CD4-positive, alpha-beta T cell (primary cell): Measurements from ENCODE around the gene LRRC8D. TPM values are rescaled to one million over a fixed set of nuclear protein-coding genes. Genes with fewer than 3 reads are reported as not detected.

Source experiments
- ATAC-seq: fragments of 200-7000 bp; cut with Tn5 transposase; one replicate; pipeline ENCODE4 v1.10.0; 2022; ENCODE audit warnings: mild to moderate bottlenecking; ENCODE audit not compliant: poor library complexity
- CTCF ChIA-PET: fragments of 350-600 bp; sonication (Branson Sonifier 250); formaldehyde crosslinking; loops from one replicate; lab custom pipeline; 2021; ENCODE audit warnings: antibody characterized with exemption, inconsistent platforms; lab: Charles Lee
- POLR2A ChIA-PET: fragments of 350-600 bp; sonication (Branson Sonifier 250); formaldehyde crosslinking; loops from one replicate; lab custom pipeline; 2021; ENCODE audit warnings: antibody characterized with exemption, inconsistent platforms; lab: Charles Lee
- DNase-seq, 14 experiments: peaks; one replicate each; pipeline ENCODE4 v3.0.0-alpha.2; 2013 to 2020; ENCODE audit warnings: mixed read lengths in 2 of 14
- H3K27ac ChIP-seq, 2 donors: one replicate each; pipeline versions ENCODE4 v1.5.1 to v1.7.0; 2013; ENCODE audit warnings: low read length in 2 of 2, low read depth in 1 of 2, mild to moderate bottlenecking in 1 of 2
- H3K27me3 ChIP-seq, 2 experiments: 1 replicate in 1 of 2; 2 replicates in 1 of 2; pipeline versions ENCODE4 v1.6.1 to v1.7.0; 2013; ENCODE audit warnings: low read length in 2 of 2, control low read depth in 1 of 2, mild to moderate bottlenecking in 1 of 2, moderate library complexity in 1 of 2; ENCODE audit not compliant: insufficient read depth in 2 of 2, control insufficient read depth in 1 of 2
- H3K36me3 ChIP-seq: one replicate; pipeline ENCODE4 v1.6.1; 2013; ENCODE audit warnings: low read length, control low read depth; ENCODE audit not compliant: insufficient read depth
- H3K4me1 ChIP-seq: one replicate; pipeline ENCODE4 v1.6.1; 2013; ENCODE audit warnings: low read length, control low read depth; ENCODE audit not compliant: insufficient read depth
- H3K4me3 ChIP-seq: one replicate; pipeline ENCODE4 v1.5.1; 2013; ENCODE audit warnings: mild to moderate bottlenecking, low read length, moderate library complexity
- H3K9me3 ChIP-seq, 2 experiments: 1 replicate in 1 of 2; 2 replicates in 1 of 2; pipeline versions ENCODE4 v1.6.1 to v1.7.0; 2013; ENCODE audit warnings: low read length in 2 of 2, mild to moderate bottlenecking in 2 of 2, control low read depth in 1 of 2, moderate library complexity in 1 of 2; ENCODE audit not compliant: control insufficient read depth in 1 of 2, insufficient read depth in 1 of 2
- H3K27ac Mint-ChIP-seq: one replicate; pipeline ENCODE4 v1.8.0; 2020; ENCODE audit warnings: mixed read lengths
- H3K27me3 Mint-ChIP-seq: one replicate; pipeline ENCODE4 v1.8.0; 2021; ENCODE audit warnings: mixed read lengths
- H3K36me3 Mint-ChIP-seq: one replicate; pipeline ENCODE4 v1.8.0; 2021; ENCODE audit warnings: low read depth, mixed read lengths
- H3K4me1 Mint-ChIP-seq: one replicate; pipeline ENCODE4 v1.8.0; 2021; ENCODE audit warnings: low read depth, mixed read lengths
- H3K4me3 Mint-ChIP-seq: one replicate; pipeline ENCODE4 v1.8.0; 2020; ENCODE audit warnings: mild to moderate bottlenecking, mixed read lengths
- H3K9me3 Mint-ChIP-seq: one replicate; pipeline ENCODE4 v1.8.0; 2020; ENCODE audit warnings: mixed read lengths
- intact Hi-C, 2 experiments: fragments of 100-400 bp; cut with DNase I in 1 of 2; cut with micrococcal nuclease in 1 of 2; formaldehyde crosslinking; loops; one replicate each; pipeline versions ENCODE4 v1.15.1 to v1.9.0; 2023 to 2025; cut with DNase I, micrococcal nuclease
- total RNA-seq, 174 experiments: library from RNA in 2 of 174; stranded (reverse) in 2 of 174; gene quantifications; one replicate each; pipeline ENCODE4 v1.2.3 and lab custom pipeline; 2021 to 2026
- TF ChIP-seq, protein P1 (sequence below): fragments of 200-600 bp; IDR thresholded peaks from one replicate; pipeline ENCODE4 v1.8.0; 2022; ENCODE audit warnings: antibody characterized with exemption, mild to moderate bottlenecking

Gene LRRC8D
- total RNA-seq, 2 experiments from 2014 or later: 15.5 to 18.2 TPM

DNA sequence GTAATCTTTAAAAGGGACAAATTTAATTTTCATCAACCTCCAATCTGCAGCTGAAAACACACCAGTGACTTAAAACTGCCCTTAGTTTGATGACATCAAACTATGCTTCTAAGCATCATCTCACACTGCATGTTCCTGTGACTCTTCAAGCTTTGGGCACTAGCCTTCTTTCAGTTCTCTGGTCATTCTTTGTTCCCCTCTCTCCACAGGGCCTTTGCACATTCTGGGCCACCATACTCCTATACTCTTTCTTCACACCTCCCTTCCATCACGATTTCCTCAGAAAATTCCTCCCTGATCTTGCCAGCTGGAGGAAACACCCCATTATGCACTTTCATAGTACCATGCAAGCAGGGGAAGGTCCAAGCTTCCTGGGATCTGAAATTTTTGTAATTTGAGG, 96.5 kb downstream of the LRRC8D start:
- peaks cover 0 to 4% of the 10 kb centered on the region in 2 experiments for H3K9me3 ChIP-seq
- ATAC-seq (no peak), DNase-seq (no peak)
- TF ChIP-seq, protein P1, sequence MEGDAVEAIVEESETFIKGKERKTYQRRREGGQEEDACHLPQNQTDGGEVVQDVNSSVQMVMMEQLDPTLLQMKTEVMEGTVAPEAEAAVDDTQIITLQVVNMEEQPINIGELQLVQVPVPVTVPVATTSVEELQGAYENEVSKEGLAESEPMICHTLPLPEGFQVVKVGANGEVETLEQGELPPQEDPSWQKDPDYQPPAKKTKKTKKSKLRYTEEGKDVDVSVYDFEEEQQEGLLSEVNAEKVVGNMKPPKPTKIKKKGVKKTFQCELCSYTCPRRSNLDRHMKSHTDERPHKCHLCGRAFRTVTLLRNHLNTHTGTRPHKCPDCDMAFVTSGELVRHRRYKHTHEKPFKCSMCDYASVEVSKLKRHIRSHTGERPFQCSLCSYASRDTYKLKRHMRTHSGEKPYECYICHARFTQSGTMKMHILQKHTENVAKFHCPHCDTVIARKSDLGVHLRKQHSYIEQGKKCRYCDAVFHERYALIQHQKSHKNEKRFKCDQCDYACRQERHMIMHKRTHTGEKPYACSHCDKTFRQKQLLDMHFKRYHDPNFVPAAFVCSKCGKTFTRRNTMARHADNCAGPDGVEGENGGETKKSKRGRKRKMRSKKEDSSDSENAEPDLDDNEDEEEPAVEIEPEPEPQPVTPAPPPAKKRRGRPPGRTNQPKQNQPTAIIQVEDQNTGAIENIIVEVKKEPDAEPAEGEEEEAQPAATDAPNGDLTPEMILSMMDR: no peak
- no peaks in the 10 kb centered on the region for H3K27me3 ChIP-seq
- Mint-ChIP-seq H3K4me1 (peaks cover 26% of the 10 kb centered on the region), H3K27me3 (no peaks in the 10 kb centered on the region), H3K36me3 (peaks cover 38% of the 10 kb centered on the region), H3K9me3 (peaks cover under 1% of the 10 kb centered on the region), H3K4me3 (no peak overlapping the region), H3K27ac (no peak overlapping the region)
- no peaks in the 10 kb centered on the region for H3K4me1 ChIP-seq
- H3K36me3 ChIP-seq: peaks cover 4% of the 10 kb centered on the region
- intact Hi-C loops: no loop called here
- ChIA-PET POLR2A (interaction anchor here (1.5 to 1.7 kb wide), 2 partner anchors 11 to 74 kb away, joined by 4 to 5 read pairs; no protein-coding TSS in a partner anchor), CTCF (interaction anchor here (1.5 to 4.2 kb wide), 2 partner anchors 11 to 74 kb away, joined by 3 to 13 read pairs; no protein-coding TSS in a partner anchor)
- H3K27ac ChIP-seq: no peak overlapping the region
- H3K4me3 ChIP-seq: no peak overlapping the region

DNA sequence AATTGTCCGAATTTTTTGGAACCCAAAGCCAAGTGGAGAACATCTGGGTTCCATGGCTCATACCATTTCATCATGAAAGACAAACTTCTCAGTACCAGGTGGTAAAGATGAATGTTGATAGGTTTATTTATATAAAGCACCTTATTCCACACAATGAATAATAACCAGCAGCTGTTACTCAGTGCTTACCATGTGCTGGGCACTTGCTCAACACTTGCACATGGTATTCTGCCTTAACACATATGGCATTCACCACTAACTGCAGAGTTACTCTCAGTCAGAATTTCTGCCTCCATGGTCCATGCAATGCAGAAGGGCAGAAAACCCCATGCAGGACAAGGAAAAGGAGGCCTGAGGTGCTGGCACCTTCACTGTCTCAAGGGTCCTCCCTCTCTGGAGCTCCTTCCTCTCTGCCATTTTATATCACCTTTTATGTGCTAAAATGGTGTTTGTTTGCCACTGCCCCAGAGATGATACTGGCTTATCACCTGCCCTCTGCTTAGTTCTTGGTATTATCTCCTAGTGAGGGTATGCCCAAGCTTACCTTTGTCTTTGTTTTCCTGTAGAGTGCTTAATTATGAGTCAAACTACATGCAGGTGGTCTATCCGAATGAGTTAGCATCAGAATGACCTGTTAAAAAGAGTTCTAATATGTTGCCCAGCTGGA, 97.4 kb downstream of the LRRC8D start:
- no peak overlapping the region for H3K27ac Mint-ChIP-seq
- H3K4me3 ChIP-seq: no peak overlapping the region
- ChIA-PET POLR2A (interaction anchor here (0.6 to 1.5 kb wide), 2 partner anchors 75 to 114 kb away, joined by 3 to 5 read pairs; no protein-coding TSS in a partner anchor), CTCF (interaction anchor here (4.2 kb wide), 1 partner anchor 75 kb away, joined by 13 read pairs; no protein-coding TSS in a partner anchor)
- H3K9me3 Mint-ChIP-seq: peaks cover 3% of the 10 kb centered on the region
- TF ChIP-seq, protein P1: no peak
- H3K27me3 Mint-ChIP-seq: no peaks in the 10 kb centered on the region
- H3K4me1 ChIP-seq: no peaks in the 10 kb centered on the region
- H3K27me3 ChIP-seq: no peaks in the 10 kb centered on the region
- DNase-seq (no peak), ATAC-seq (no peak)
- H3K4me1 Mint-ChIP-seq: peaks cover 18% of the 10 kb centered on the region
- H3K36me3 Mint-ChIP-seq: peaks cover 42% of the 10 kb centered on the region
- H3K9me3 ChIP-seq: peaks cover 0 to 4% of the 10 kb centered on the region in 2 experiments
- intact Hi-C loops: no loop called here
- H3K27ac ChIP-seq: no peak overlapping the region
- H3K36me3 ChIP-seq: peaks cover 8% of the 10 kb centered on the region
- H3K4me3 Mint-ChIP-seq: no peak overlapping the region

DNA sequence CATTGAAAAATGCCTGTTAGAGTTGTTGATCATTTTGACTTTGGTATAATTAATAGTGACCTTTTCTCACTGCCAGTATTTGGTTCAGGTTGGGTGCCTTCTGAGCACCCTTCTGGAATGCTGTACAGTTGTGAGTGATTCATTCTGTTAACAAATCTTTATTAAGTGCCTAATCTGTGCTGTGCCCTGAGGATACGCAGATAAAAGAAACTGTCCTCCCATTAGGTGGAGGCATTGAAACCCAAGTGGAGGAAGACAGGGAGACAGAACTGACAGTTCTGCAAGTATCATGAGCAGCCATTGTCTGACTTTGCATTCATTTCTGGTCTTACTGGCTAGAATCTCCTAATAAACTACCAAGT, 97.9 kb downstream of the LRRC8D start:
- Histone ChIP-seq H3K4me3 (no peak overlapping the region), H3K27me3 (no peaks in the 10 kb centered on the region), H3K27ac (no peak overlapping the region), H3K4me1 (no peaks in the 10 kb centered on the region), H3K9me3 (peaks cover 0 to 4% of the 10 kb centered on the region in 2 experiments), H3K36me3 (peaks cover 11% of the 10 kb centered on the region)
- DNase-seq (no peak), ATAC-seq (no peak)
- intact Hi-C loops: no loop called here
- H3K27ac Mint-ChIP-seq: no peak overlapping the region
- H3K27me3 Mint-ChIP-seq: no peaks in the 10 kb centered on the region
- H3K9me3 Mint-ChIP-seq: peaks cover 8% of the 10 kb centered on the region
- peaks cover 17% of the 10 kb centered on the region for H3K4me1 Mint-ChIP-seq
- CTCF ChIA-PET: interaction anchor here (4.2 kb wide), 1 partner anchor 75 kb away, joined by 13 read pairs; no protein-coding TSS in a partner anchor
- TF ChIP-seq, protein P1: no peak
- POLR2A ChIA-PET: interaction anchor here (1.5 kb wide), 1 partner anchor 75 kb away, joined by 5 read pairs; no protein-coding TSS in a partner anchor
- H3K36me3 Mint-ChIP-seq: peaks cover 42% of the 10 kb centered on the region
- H3K4me3 Mint-ChIP-seq: no peak overlapping the region
